Endodermal cell (in vitro differentiated cells): Measurements from ENCODE around the gene SYT8. TPM values are rescaled to one million over a fixed set of nuclear protein-coding genes. Genes with fewer than 3 reads are reported as not detected.

Experiments used
- DNase-seq: peaks from one replicate; pipeline ENCODE4 v3.0.0-alpha.2; 2017
- H3K27ac ChIP-seq: 2 replicates; pipeline ENCODE4 v1.5.1; 2013; ENCODE audit warnings: mild to moderate bottlenecking, low read depth, low read length, moderate library complexity
- H3K27me3 ChIP-seq: 2 replicates; pipeline ENCODE4 v1.6.1; 2013; ENCODE audit warnings: mild to moderate bottlenecking, low read length, moderate library complexity; ENCODE audit not compliant: insufficient read depth, control insufficient read depth, poor library complexity, severe bottlenecking
- H3K36me3 ChIP-seq: 2 replicates; pipeline ENCODE4 v1.7.0; 2013; ENCODE audit warnings: mild to moderate bottlenecking, low read length, moderate library complexity; ENCODE audit not compliant: control insufficient read depth, insufficient read depth
- H3K4me1 ChIP-seq: one replicate; pipeline ENCODE4 v1.7.0; 2013; ENCODE audit warnings: low read length; ENCODE audit not compliant: control insufficient read depth, insufficient read depth
- H3K4me3 ChIP-seq: 2 replicates; pipeline ENCODE4 v1.5.1; 2013; ENCODE audit warnings: mild to moderate bottlenecking, low read length, moderate library complexity
- H3K9ac ChIP-seq: 2 replicates; pipeline ENCODE4 v1.6.1; 2013; ENCODE audit warnings: mild to moderate bottlenecking, low read length, moderate library complexity; ENCODE audit not compliant: poor library complexity, severe bottlenecking; ENCODE audit errors: extremely low read depth
- H3K9me3 ChIP-seq: 2 replicates; pipeline ENCODE4 v1.6.1; 2013; ENCODE audit warnings: mild to moderate bottlenecking, low read length, moderate library complexity; ENCODE audit not compliant: control insufficient read depth
- H3K27ac Mint-ChIP-seq: 2 replicates; pipeline ENCODE4 v1.8.0; 2020; ENCODE audit warnings: mixed read lengths
- H3K27me3 Mint-ChIP-seq: 2 replicates; pipeline ENCODE4 v1.8.0; 2021; ENCODE audit warnings: mild to moderate bottlenecking, mixed read lengths; ENCODE audit not compliant: insufficient read depth
- H3K36me3 Mint-ChIP-seq: 2 replicates; pipeline ENCODE4 v1.8.0; 2020; ENCODE audit warnings: low read depth, mixed read lengths
- H3K4me1 Mint-ChIP-seq: 2 replicates; pipeline ENCODE4 v1.8.0; 2020; ENCODE audit warnings: mixed read lengths
- H3K4me3 Mint-ChIP-seq: 2 replicates; pipeline ENCODE4 v1.8.0; 2020; ENCODE audit warnings: mild to moderate bottlenecking, moderate library complexity, mixed read lengths
- H3K9me3 Mint-ChIP-seq: 2 replicates; pipeline ENCODE4 v1.8.0; 2020; ENCODE audit warnings: mild to moderate bottlenecking, mixed read lengths
- CTCF ChIP-seq: fragments of 200-600 bp; sonication (generic); conservative IDR thresholded peaks from 2 replicates; pipeline ENCODE4 v1.5.0; 2021; ENCODE audit warnings: antibody characterized with exemption, mild to moderate bottlenecking
- WGBS, 2 experiments: methylation state at CpG; one replicate each; pipeline versions ENCODE4 v1.1.5 to v1.1.7; 2013; ENCODE audit warnings: missing lambda C conversion rate in 2 of 2, mixed read lengths in 1 of 2; ENCODE audit not compliant: insufficient coverage in 1 of 2, insufficient read length in 1 of 2; 5-methylcytosine and 5-hydroxymethylcytosine counted together
- total RNA-seq, 2 donors: library from RNA; stranded (reverse); fragmentation: NEBNext Ultra II Directional in 1 of 2; extraction: Animal tissue kit (Norgen Biotek cat#: 25700) in 1 of 2; gene quantifications; 2 replicates in 1 of 2; 3 replicates in 1 of 2; pipeline ENCODE4 v1.2.1, GENCODE V29; 2021

Gene SYT8
- total RNA-seq, 2 donors from 2014 or later: not detected

GRCh38 chr11:1863352-1864216 is 28.8 kb downstream of the SYT8 start:
- no peaks in the 10 kb centered on the region for H3K36me3 ChIP-seq
- WGBS, 2 experiments: 39 to 66% methylated on average over 19 to 27 of the region's 27 CpGs
- H3K27me3 ChIP-seq: no peaks in the 10 kb centered on the region
- H3K27me3 Mint-ChIP-seq: peaks cover 4% of the 10 kb centered on the region
- H3K4me3 ChIP-seq: no peak overlapping the region
- H3K27ac Mint-ChIP-seq: no peak overlapping the region
- H3K4me1 Mint-ChIP-seq: no peaks in the 10 kb centered on the region
- no peak overlapping the region for H3K27ac ChIP-seq
- H3K9me3 ChIP-seq: no peaks in the 10 kb centered on the region
- no peak for TF ChIP-seq CTCF
- H3K9ac ChIP-seq: no peak overlapping the region
- peak; percentile 72 for DNase-seq
- no peaks in the 10 kb centered on the region for H3K4me1 ChIP-seq
- no peak overlapping the region for H3K4me3 Mint-ChIP-seq
- H3K9me3 Mint-ChIP-seq: no peaks in the 10 kb centered on the region
- H3K36me3 Mint-ChIP-seq: no peaks in the 10 kb centered on the region

GRCh38 chr11:1864231-1864630 is 29.4 kb downstream of the SYT8 start:
- H3K27ac ChIP-seq: no peak overlapping the region
- H3K9ac ChIP-seq: no peak overlapping the region
- no peak overlapping the region for H3K27ac Mint-ChIP-seq

More at GRCh38 chr11:1864231-1864630, 29.4 kb downstream of the SYT8 start:
- no peaks in the 10 kb centered on the region for H3K36me3 Mint-ChIP-seq
- H3K9me3 Mint-ChIP-seq: no peaks in the 10 kb centered on the region
- H3K27me3 Mint-ChIP-seq: peaks cover 7% of the 10 kb centered on the region
- no peaks in the 10 kb centered on the region for H3K36me3 ChIP-seq
- no peak for DNase-seq
- 85 to 92% methylated on average over 7 to 18 of the region's 18 CpGs for WGBS, 2 experiments
- H3K4me3 ChIP-seq: no peak overlapping the region
- no peak for TF ChIP-seq CTCF
- H3K9me3 ChIP-seq: no peaks in the 10 kb centered on the region
- no peaks in the 10 kb centered on the region for H3K4me1 Mint-ChIP-seq
- H3K27me3 ChIP-seq: no peaks in the 10 kb centered on the region
- no peaks in the 10 kb centered on the region for H3K4me1 ChIP-seq
- H3K4me3 Mint-ChIP-seq: no peak overlapping the region
